SK-N-DZ (cell line): ENCODE results near the gene STRADA.

Experiments used
- DNase-seq: peaks from one replicate; pipeline ENCODE4 v3.0.0-alpha.2; 2015; ENCODE audit warnings: low spot score

STRADA gene

GRCh38 chr17:63686138-63686685, 55.4 kb downstream of the STRADA start:
- no peak for DNase-seq

- DNase-seq = no peak
These were observed 56.0 kb downstream of the STRADA start for GRCh38 chr17:63685578-63685977.

- DNase-seq = no peak
These were observed 56.6 kb downstream of the STRADA start for GRCh38 chr17:63685041-63685440.

- no peak for DNase-seq
These were observed 58.6 kb downstream of the STRADA start for GRCh38 chr17:63682981-63683380.

GRCh38 chr17:63682441-63682840, 59.2 kb downstream of the STRADA start:
- no peak for DNase-seq

- DNase-seq = no peak
These were observed 60.1 kb downstream of the STRADA start for GRCh38 chr17:63681530-63681929.

GRCh38 chr17:63680700-63681099, 60.9 kb downstream of the STRADA start:
- no peak for DNase-seq

GRCh38 chr17:63679214-63679613, 62.4 kb downstream of the STRADA start:
- no peak for DNase-seq

- DNase-seq = no peak
These were observed 65.0 kb downstream of the STRADA start for GRCh38 chr17:63676584-63676983.

- DNase-seq = peak; percentile 79
These were observed 65.7 kb downstream of the STRADA start for GRCh38 chr17:63675607-63676546.

GRCh38 chr17:63675231-63675606, 66.4 kb downstream of the STRADA start:
- no peak for DNase-seq

- DNase-seq = no peak
These were observed 68.7 kb downstream of the STRADA start for GRCh38 chr17:63672856-63673255.

- DNase-seq = no peak
These were observed 75.9 kb downstream of the STRADA start for GRCh38 chr17:63665527-63666214.

GRCh38 chr17:63659850-63660249, 81.7 kb downstream of the STRADA start:
- no peak for DNase-seq

- no peak for DNase-seq
These were observed 83.2 kb downstream of the STRADA start for GRCh38 chr17:63658366-63658765.

- no peak for DNase-seq
These were observed 83.8 kb downstream of the STRADA start for GRCh38 chr17:63657786-63658185.

GRCh38 chr17:63653050-63653449, 88.5 kb downstream of the STRADA start:
- DNase-seq = no peak
